HG02884 (cell line): ENCODE results near the gene TRAP1.

ENCODE experiments used
- ATAC-seq: cut with Tn5 transposase; IDR thresholded peaks from one replicate; pipeline ENCODE4 v1.9.1; 2021; ENCODE audit warnings: mild to moderate bottlenecking, moderate library complexity; ENCODE audit not compliant: unreplicated experiment

The TRAP1 gene

DNA sequence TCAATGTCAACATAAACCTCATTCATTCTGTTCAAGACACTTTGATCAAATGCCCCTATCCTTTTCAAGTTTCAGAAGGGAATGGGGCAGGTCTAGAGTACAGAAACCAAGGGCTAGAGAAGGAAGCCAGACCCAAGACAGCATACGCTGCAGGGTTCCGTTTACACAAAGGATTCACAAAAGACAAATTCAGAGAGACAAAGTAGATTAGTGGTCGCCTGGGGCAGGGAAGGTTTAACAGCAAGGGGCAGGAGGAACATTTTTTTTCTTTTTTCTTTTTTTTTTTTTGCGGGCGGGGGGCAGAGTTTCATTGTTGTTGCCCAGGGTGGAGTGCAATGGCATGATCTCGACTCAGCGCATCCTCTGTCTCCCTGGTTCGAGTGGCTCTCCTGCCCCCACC is 19.9 kb upstream of the TRAP1 start:
- no peak for ATAC-seq

DNA sequence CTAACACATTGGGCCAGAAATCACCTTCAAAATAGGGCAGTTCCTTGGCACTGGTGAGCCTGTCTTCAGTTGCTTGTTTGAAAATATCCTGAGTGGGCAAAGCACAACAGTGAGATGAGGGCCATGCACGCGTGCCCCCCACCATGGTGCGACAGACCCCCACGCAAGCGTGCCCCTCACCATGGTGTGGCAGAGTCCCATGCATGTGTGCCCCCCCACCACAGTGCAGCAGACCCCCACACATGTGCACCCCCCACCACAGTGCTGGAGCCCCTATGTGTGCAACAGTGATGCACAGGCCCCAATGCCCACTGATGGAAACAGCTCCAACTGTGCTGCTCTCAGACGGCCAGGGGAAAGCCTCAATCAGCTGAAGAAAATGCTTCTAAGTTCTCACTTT is 18.8 kb upstream of the TRAP1 start:
- ATAC-seq: no peak

DNA sequence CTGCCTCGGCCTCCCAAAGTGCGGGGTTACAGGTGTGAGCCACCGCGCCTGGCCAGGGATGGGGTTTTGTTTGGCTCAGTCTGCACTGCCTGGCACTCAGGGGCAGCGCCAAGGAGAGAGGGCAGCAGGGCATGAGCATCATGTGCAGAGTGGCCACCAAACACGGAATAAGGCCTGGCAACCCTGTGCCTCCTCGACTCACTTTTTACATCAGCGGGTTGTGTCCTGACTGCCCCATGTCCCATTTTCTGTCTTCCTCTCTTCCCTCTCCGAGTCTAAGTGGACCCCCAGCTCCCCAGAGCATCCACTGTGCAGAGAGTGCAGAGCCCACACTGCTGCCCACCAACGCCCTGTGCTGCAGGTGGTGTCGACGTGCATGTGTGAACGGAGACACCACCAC is 18.2 kb upstream of the TRAP1 start:
- ATAC-seq: no peak

DNA sequence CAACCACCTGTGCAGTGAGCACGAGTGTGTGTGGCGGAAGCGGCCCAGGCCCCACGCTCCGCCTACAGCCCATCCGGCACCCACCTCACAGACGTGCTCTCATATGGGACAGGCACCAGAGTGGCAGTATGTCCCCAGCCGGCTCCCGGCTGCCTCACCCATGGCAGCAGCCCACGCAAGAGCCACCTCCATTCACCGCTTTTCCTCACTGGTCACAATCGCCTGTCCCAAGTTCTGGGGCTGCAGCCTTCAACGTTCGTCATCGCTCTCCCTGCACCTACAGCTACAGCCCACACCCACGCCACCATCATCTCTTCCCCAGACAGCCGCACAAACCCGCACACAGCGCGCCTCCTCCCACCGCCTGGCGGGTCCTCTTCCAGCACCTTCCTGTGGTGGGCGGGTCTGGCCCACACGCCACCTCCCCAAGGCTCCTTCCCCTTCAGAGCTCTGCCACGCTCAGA is 17.5 kb upstream of the TRAP1 start:
- no peak for ATAC-seq

DNA sequence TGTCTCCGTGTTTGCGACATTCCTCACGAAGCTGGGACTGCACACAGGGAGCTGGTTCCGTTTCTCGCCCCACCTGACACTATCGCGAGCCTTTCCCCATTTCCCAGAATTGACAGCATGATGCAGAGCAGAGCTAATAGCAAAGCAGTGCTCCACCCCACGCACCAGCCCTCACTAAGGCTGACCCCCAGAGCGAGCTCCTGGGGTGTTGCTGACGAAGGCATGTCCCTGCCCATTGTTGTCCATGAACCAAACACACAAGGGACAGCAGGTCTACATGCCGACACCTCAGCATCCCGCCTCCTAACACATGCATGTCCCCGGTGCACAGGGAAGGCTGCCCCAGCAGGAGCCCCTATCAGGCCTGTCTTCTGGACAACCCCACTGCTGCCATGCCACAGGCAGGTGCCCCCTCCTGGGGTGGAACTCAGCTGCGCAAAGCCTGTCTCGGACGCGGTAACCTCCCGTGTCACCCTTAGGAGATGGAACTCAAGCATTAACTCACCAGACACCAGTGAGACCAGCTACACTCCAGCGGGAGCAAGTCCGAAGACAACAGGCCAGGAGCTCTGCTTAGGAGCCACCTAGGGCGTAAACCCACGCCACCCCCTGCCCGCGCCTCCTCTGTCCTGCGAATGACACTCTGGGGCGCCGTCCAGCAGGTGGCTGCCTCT is 16.9 kb upstream of the TRAP1 start:
- no peak for ATAC-seq

DNA sequence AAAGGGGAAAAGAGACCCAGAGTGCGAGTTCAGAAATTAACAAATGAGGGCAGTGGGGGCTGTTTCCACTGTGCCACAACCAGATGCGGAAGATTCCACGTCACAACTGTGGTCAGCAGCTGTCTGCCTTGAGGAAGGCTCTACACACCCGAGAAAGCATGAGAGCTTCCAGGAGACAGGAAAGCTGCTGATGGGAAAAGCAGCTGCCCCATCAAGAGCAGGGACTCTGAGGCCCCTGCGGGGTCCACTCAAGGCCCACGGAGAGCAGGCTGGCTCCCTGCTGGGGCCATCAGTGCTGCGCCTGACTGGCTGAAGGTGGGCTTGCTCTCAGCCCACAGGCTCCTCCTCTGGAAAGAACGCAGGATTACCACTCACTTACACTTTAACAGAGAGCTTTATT is 14.8 kb upstream of the TRAP1 start:
- ATAC-seq: no peak

DNA sequence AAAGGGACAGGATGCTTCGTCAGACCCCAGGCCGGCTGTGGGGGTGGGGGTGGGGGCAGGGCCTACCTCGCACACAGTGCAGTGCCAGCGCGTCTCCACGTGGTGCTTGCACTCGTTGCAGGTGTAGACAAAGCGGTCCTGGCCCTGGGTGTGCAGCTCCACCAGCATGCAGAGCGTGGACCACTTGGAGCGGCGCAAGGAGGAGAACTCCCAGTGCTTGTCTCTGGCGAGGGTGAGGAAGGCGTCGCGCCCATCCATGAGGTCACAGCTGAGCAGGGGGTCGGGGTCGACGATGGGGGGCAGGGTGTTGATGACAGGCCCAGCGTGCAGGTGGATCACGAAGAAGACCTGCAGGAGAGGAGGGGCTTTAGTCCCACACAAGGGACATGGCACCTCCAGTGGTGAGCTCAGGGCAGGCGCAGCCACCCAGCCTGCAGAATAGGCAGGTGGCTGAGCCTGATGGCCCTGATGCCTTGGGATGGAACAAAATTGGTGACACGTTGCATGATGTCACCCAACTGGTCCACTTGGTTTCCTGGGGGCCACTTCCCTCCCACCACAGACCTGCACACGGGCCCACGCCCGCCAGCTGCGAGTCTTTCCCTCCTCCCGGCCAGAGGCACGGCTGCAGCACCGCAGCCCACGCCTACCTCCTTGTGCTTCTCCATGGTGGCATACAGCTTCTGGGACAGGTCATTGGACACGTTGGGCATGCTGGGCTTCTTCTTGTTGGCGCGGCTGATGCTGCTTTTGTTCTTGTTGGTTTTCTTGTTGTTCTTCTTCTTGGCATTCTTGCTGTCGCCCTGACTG is 14.0 kb upstream of the TRAP1 start:
- ATAC-seq: no peak

DNA sequence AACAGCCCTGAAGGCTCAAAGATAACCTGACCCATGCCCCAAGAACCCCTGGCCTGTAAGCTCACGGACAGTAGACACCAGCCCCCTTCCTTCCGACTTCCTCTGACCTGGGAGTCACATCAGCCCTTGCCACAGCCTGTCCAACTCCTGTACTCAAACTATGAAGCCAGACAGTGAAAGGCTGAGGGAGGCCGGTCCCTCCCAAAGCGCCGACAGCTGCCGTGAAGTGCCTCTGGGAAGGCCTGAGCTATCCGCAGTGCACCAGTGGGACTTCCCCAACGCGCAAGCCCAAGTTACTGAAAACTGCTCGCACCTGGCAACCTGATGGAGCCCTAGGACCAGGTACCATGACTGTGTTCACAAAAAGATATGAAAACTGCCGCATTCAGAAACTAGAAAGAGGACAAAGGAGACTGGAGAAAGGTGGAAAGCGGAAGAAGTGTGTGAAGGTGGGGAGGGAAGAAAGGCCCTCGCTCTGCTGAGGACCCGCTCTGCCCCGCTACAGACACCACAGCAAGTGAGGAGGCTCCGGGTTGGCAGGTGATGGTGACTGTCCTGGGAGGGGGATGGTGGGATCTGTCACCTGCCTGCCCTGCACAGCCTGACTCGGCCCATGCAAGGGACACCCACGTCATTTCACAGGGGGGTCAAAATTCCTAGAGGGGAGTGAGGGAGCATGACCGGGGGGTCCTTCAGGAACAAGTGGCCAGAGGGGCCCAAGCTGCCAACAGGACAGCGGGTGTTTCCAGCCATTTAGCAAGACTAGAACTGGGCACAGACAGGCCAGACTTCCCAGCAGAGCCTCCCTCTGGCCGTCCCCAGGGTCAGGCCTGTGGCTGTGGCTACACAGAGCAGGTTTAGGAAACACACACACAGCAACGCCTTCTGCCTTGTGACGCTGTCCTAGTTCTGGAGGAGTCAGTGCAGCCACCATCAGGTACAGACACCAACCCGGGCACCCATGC is 13.1 kb upstream of the TRAP1 start:
- no peak for ATAC-seq

DNA sequence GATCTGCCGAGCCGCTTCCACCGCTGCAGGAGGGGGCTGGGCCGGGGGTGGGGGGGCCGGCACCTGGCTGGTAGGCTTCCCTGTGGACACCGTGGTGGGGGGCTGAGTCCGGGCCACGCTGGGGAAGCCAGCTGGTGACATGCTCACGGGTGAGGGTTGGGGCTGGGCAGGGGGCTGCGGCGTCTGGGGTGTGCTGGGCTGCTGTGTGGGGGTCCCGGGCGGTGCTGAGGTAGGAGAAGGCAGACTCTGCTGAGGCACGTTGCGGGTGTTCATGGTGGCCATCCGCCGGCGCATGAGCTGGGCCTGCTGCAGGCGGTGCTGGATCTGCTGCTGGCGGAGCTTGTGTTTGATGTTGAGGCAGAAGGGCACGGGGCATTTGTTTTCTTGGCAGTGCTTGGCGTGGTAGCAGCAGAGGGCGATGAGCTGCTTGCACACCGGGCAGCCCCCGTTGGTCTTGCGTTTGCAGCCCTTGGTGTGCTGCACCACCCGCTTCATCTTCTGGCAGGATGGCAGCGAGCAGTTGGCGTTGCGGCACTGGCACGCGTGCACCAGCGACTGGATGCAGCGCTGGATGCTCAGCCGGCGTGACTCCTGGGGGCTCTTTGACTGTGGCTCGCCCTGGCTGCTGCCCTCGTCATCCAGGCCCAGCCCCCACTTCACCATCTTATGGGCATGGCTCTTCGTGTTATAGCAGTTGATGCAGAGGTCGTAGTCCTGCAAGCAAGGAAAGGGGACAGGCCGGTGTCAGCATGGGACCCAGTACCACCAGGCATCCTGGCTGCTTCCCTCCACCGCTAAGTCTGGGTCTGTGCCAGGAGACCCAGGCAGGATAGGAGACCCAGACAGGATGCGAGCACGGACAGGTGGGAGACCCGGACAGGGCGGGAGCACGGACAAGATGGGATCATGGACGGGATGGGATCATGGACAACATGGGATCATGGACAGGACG is 12.1 kb upstream of the TRAP1 start:
- ATAC-seq: no peak

DNA sequence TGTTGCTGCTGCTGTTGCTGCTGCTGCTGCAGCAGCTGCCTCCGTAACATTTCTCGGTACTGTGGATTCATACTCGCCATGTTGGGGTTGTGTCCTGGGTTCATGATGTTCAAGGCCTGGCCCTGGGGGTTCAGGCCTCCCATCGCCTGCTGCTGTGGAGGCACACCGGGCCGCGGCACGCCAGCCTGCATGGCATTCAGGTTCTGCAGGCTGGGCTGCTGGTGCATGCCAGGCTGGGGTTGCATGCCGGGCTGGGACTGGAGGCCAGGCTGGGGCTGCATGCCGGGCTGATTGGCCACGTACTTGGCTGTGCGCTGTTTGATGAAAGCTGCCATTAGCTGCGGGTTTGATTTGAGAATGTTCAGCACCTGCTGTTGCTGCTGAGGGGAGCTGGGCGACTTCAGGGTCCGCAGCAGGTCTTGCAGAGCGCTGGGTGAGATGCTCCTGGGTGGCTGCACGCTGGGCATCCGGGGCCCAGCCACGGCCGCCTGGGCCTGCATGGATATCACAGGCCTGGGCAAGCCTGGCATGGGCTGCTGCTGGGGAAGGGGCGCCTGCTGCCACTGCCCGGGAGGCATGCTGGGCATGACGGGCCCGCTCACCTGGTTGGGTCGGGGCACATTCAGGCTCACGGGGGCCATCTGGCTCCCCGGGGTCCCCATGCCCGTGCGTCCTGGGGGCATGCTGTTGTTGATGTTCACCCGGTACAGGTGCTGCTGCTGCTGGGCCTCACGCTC is 11.3 kb upstream of the TRAP1 start:
- ATAC-seq: no peak

DNA sequence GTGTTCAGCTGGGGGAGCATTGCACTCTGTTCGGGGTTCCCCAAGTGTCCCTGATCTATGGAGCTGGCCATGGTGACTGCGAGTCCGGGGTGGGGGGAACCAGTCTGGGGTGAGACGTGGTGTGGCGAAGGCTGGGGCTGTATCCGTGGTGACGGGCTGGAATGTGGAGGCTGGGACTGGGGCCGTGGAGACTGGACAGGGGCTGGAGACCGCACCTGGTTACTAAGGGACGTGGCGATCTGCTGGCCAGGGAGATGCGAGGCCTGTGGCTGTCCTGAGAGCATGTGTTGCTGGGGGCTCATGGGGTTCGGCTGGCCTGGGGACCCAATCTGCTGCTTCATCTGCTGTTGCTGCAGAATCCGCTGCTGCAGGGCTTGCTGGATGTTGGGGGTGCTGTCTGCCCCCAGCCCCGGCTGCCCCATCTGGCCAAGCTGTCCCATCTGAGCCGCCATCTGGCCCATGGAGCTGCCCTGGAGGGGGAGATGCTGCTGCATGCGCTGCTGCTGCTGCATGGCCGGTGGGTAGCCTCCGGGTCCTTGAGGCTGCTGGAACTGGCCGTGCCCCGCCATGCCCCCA is 10.6 kb upstream of the TRAP1 start:
- ATAC-seq: no peak

DNA sequence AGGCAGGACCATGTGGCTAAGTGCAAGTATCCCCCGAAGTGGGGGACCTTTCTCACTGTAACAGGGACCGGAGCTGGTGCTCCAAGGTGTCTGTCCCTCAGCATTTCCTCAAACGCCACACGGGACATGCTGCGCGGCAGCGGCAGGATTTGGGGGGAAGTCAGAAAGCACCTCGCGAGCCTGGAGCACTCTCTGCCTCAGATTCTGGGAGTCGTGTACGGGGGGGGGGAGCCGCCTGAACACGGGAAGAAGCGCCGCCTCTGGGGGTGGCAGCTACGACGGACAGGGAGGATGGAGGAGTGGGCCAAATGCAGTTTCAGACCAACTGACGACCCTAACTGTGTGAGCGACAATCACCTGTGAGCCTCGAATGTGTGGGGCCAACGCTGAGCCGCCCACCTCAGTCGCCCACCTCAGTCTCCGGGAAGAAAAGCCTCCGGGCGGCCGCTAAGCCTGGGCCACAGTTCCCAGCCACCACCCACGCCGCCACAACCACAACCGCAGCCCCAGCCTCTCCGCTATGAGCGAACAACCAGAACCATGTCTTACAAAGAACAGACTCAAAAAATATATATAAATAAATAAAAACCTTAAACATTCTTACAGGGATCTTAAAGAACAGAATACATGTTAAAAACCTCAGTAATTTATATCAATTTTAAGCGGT is 8.8 kb upstream of the TRAP1 start:
- no peak for ATAC-seq

DNA sequence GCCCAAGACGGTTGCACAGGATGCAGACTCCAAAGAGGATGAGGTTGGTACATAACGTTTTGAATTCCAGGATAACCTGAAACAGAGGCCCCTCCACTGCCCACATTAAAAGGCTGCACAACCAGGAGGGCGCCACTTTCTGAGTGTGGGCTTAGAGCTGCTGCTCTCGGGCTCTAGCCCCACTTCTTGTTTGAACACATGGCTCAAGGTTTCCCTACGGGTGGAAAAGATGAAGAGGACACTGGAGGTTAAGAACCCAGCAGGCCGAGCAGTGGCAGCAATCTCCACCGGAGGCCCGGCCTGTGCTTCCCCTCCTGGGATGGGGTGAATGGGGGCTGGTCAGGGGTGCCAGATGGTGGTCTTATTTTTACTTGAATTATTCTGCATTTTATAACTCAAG is 8.0 kb upstream of the TRAP1 start:
- no peak for ATAC-seq

DNA sequence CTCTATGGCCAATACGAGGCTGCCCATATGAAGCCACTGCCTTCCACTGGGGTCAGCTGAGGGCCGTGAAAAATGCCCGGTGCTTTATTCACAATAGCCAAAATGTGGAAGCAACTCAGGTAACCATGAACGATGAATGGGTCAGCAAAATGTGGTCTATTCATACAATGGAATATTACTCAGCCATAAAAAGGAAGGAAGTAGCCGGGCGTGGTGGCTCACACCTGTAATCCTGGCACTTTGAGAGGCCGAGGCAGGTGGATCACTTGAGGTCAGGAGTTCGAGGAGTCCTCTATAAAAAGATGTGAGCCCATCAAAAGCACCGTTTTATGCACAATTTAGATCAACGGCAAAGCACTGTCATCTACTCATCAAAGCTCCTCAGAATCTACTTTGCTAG is 5.2 kb upstream of the TRAP1 start:
- ATAC-seq: no peak

DNA sequence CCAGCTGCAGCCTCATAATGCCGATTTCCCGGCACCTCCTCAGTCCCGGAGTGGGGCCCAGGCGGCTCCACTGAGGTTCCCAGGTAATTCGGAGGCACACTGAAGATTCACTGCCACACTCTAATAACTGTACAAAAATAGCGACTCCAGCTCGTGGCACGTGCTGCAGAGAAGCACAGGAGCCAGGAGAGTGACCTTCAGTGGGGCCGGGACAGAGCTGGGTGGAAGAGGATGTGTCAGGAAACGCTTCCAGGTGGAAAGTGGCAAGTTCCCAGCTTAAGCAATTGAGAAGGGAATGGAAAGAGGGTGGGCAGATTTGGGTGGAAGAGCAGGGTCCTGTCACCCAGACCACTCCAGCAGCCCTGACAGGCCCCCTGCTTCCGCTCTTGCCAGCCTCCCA is 3.1 kb upstream of the TRAP1 start:
- no peak for ATAC-seq

DNA sequence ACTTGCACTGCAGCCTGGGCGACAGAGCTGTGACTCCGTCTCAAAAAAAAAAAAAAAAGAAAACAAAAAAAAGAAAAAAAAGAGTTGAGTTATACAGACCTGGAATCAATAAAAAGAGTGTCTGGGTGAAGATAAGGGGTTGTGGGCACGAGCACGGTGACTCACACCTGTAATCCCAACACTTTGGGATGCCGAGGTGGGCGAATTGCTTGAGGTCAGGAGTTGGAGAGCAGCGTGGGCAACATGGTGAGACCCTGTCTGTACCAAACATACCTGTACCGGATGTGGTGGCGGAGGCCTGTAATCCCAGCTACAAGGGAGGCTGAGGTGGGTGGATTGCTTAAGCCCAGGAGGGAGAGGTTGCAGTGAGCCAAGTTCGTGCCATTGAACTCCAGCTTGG is 1.3 kb upstream of the TRAP1 start:
- ATAC-seq: no peak

DNA sequence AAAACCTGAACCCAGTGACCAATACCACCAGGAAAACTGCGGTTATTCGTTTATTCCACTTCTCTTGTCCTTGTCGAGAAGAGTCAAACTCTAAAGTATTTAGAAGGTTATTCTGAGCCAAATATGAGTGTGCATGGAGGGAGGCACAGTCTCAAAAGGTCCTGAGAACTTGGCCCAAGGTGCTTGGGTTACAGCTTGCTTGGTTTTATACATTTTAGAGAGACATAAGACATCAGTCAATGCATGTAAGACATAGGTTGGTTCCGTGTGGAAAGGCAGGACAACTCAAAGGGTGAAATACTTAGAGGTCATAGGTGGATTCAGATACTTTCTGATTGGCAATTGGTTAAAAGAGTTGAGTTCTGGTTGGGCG is 681 bp upstream of the TRAP1 start:
- no peak for ATAC-seq

DNA sequence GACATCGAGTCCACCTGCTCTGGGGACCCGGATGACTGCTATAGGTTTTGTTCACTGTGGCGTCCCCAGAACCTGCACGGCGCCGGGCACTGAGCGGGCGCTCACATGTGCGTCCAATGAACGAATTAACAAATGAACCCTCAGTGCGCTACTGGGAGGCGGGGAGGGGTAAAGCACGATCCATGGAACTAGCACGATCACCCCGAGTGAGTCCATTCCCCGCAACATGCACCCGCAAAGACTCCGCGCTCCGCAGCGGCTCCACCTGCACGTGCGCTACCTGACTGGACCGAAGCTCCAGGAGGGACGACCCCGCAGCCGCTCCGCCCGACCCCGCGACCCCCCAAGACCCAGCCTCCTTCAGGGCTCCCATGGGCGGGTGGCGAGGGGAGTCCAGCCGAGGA is 491 bp downstream of the TRAP1 start:
- ATAC-seq: peak; percentile 25

DNA sequence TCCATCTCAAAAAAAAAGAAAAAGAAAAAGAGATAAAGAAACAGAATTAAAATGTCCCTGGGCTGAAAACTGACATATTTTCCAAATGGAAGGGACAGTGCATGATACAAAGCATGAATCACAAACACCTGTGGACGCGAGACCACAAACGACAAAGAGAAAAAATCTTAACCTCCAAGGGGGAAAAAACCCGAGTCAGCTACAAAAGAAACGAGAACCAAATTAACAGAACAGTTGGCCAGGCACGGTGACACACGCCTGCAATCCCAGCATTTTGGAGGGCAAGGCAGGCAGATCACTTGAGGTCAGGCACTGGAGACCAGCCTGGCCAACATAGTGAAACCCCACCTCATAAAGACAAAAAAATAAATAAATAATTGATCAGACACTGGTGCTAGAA is 1.9 kb downstream of the TRAP1 start:
- no peak for ATAC-seq
